ENCODE measurements around the gene MRPL34.

The MRPL34 gene

GRCh38 chr19:17329366-17330261 is 23.9 kb downstream of the MRPL34 start:
- no peak for DNase-seq

GRCh38 chr19:17330262-17331044 is 24.8 kb downstream of the MRPL34 start:
- DNase-seq = no peak

- no peak for DNase-seq
Measured at GRCh38 chr19:17331045-17331558, 25.4 kb downstream of the MRPL34 start.

- no peak for DNase-seq
Measured at GRCh38 chr19:17332360-17332676, 26.6 kb downstream of the MRPL34 start.

GRCh38 chr19:17332677-17333581 is 27.3 kb downstream of the MRPL34 start:
- peak; percentile 56 for DNase-seq

- DNase-seq = peak; percentile 75
Measured at GRCh38 chr19:17333611-17334413, 28.1 kb downstream of the MRPL34 start.

- DNase-seq = peak; percentile 99
Measured at GRCh38 chr19:17334414-17335409, 29.0 kb downstream of the MRPL34 start, which contains the start of gene ANO8. Gene ANO8, minus strand, starts transcription at chr19:17334855. Its CDS starts 185 bp downstream, at chr19:17334670.

GRCh38 chr19:17335575-17335974 is 29.9 kb downstream of the MRPL34 start:
- DNase-seq = no peak

- DNase-seq = peak; percentile 99
Measured at GRCh38 chr19:17336872-17337674, 31.4 kb downstream of the MRPL34 start, which contains the start of gene GTPBP3. Gene GTPBP3, plus strand, starts transcription at chr19:17337553. Its CDS starts 59 bp downstream, at chr19:17337612.

GRCh38 chr19:17337675-17338432 is 32.2 kb downstream of the MRPL34 start:
- no peak for DNase-seq

GRCh38 chr19:17338433-17339078 is 32.9 kb downstream of the MRPL34 start:
- DNase-seq = no peak

GRCh38 chr19:17339088-17339741 is 33.5 kb downstream of the MRPL34 start:
- no peak for DNase-seq

GRCh38 chr19:17340302-17340870 is 34.7 kb downstream of the MRPL34 start:
- DNase-seq = no peak

- DNase-seq = no peak
Measured at GRCh38 chr19:17340871-17341357, 35.2 kb downstream of the MRPL34 start.

- no peak for DNase-seq
Measured at GRCh38 chr19:17341386-17341785, 35.7 kb downstream of the MRPL34 start.

GRCh38 chr19:17341845-17342244 is 36.2 kb downstream of the MRPL34 start:
- no peak for DNase-seq

GRCh38 chr19:17346109-17346671 is 40.5 kb downstream of the MRPL34 start:
- DNase-seq = peak; percentile 87
